NCI-H2171 treated with DMSO at 0.1 percent for 48 hours (cell line): ENCODE measurements around the gene DIP2A.

Experiments used
- DNase-seq: peaks from one replicate; lab custom pipeline; 2025; lab: John Stamatoyannopoulos, UW

Gene DIP2A

DNA sequence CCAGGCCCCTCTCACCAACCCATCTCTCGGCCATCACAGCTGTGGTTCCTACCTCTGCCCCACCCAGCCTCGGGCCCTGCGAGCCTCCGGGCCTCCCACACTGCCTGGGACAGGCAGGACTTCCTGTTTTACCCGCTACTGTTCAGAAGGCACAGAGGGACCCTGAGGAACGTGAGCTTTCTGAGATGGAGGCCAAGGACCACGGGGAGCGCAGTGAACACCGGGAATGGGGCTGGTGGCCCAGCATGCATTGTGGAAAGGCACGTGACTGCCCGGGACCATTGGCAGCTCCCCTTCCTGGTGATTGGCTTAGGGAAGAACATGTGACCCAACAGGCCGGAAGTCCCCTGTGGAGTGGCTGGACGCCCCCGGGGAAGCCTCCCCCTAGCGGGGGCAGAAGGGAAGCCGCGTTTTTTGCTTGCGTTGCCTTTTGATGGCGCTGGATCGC, 139.2 kb downstream of the DIP2A start:
- DNase-seq = no peak

DNA sequence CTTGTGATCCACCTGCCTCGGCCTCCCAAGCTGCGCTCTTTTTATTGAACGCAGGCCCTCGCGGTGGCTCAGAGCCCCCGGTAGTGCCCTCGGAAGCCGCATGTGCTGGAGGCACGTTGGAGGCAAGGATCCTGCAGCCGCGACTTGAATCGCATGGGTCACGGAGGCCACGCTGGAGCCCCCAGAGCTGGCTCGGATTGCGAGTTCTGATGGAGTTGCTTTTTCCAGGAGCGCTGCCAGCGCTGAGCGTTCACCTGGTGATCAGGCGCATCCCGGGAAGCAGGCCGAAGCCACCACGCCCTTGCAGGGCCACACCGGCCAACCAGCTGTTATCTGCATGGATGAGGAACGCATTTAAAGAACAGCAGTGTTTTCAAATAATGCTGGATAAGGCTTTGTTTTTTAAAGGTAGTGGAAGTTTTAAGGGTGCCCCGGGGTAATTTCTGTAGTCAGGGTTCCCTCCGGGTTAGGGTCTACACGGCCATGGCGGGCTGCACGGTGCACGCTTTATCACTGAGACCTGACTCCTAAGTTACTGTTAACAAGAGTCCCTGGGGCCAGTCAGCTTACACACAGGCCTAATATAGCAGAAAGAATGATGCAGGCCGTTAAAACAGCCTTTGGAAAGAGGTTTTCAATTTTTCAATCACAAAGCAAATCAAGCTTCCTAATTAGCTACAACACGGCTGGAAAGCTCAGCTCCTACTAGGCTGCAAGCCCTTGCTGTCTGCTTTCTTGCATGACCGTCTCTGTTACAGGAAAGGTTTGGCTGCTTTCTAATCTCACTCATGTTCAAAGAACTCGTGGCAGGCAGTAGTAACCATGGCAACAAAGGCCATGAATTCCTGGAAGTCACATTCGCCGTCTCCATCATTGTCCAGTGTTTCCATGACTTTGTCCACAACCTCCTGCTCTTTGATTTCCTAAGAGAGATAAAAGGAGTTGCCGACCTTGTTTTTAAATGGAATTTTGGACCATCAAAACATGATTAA, 140.2 kb downstream of the DIP2A start:
- no peak for DNase-seq

DNA sequence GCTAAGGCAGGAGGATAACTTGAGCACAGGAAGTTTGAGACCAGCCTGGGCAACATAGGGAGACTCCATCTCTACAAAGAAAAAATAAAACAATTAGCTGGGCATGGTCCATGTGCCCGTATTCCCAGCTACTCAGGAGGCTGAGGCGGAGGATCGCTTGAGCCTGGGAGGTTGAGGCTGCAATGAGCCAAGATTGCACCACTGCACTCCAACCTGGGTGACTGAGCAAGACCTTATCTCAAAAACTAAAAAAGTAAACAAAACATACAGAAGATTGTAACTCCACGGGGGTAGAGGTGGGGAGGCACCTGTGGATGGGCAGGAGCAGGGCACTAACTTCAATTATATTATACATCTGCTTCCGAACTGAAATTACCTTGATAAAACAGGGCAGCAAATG, 141.6 kb downstream of the DIP2A start:
- no peak for DNase-seq

DNA sequence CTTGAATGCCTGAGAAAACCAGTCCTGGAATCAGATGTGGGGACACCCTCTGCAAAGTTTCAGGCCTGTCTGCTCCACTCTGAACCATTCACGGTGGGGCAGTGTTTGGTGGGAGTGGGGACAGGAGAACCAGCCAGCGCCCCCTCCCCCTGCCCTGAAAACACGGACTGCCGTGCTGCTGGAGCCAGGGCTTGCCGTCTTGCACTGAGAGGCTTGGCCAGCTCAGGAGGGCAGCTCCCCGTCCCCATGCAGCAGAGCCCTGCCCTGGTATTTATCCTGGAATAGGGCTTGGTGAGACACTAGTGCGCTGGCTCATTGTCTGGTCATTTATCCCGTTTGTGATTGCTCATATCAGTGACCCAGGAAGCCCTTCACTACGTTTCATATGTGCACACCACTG, 142.3 kb downstream of the DIP2A start:
- DNase-seq = no peak

DNA sequence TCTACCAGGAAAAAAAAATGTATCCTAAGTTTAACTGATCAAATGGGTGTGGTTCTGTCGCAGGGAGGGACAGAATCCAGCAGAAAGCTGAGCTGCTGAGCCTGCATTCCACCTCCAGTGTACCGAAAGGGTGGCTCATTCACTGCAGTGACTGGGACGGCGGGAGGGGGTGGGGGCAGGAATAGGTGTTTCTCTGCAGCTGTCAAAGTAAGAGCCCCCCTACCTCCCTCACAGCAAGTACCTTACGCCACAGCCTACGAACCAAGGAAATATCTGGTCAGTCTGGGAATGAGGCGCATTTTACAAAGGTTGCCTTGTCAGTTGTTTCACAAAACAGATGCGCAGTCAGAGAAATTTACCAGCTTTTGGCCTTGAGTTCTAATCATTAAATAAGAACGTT, 144.5 kb downstream of the DIP2A start:
- no peak for DNase-seq

DNA sequence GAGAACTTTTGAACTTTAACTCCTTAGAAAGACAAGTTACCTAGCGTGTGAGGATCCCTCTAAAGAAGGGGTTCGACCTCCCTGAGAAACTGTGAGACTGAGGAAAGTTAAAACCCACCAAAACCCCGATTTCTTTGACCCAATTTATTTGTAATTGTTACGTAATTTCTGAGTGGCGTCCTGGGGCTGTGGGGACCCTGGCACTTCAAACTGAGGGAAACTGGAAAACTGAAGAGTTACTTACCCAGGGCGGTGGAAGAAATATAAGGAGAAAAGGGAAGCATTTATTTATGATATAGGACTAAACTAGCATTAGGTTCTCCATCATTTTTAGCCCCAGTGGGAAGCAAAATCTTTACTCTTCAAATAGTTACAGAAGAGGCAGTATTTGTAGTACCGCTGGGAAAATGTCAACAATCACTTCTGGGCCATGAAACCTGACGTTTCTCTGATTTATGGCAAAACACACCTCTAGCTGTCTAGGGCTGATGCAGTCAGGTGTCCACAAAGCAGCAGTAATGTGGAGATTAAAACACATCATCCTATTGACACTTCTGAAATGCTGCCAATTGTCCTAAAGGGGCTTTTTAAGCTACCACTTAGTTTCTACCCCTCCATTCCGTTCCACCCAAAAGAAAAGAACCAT, 145.8 kb downstream of the DIP2A start:
- no peak for DNase-seq

DNA sequence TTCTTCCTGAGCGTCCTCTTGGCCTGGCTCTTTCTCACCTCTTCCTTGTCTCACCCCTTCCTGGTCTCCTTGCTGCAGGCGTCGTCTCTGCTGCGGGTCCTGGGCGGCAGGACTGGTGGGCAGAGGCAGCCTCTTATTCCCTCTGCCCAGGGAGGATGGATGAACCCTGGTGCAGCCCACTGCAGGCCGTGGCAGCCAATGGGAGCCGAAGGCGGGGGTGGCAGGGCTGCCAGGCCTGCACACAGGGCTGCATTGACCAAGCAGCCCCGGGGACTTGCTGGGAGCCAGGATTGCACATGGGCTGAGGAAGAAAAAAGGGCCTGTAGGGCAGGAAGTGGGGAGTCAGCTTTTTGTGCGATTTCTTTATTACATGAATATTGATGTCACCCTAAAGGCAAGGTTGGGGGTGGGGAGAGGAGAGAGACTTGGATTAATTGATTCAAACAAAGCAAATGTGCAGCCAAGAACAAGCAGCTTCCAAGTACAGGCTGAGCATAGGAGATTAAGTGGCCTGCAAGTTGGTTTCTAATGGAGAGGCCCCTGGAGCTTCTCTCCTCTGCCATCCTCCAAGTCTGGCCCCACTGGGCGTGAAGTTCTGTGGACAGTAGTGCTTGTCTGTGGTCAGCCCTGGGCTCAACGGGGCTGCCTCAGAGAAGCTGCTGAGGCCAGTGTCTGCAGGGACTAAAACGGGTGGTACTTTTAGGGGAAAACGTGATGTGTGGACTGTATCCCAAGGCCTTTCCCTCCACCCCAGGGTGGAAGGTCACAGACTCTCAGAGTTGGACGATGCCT, 146.5 kb downstream of the DIP2A start, which contains the start of gene S100B:
S100B (minus strand) TSS at position 108 of the 792 bp plus-strand sequence. CDS start 2,667 bp downstream, outside the sequence.
- no peak for DNase-seq

DNA sequence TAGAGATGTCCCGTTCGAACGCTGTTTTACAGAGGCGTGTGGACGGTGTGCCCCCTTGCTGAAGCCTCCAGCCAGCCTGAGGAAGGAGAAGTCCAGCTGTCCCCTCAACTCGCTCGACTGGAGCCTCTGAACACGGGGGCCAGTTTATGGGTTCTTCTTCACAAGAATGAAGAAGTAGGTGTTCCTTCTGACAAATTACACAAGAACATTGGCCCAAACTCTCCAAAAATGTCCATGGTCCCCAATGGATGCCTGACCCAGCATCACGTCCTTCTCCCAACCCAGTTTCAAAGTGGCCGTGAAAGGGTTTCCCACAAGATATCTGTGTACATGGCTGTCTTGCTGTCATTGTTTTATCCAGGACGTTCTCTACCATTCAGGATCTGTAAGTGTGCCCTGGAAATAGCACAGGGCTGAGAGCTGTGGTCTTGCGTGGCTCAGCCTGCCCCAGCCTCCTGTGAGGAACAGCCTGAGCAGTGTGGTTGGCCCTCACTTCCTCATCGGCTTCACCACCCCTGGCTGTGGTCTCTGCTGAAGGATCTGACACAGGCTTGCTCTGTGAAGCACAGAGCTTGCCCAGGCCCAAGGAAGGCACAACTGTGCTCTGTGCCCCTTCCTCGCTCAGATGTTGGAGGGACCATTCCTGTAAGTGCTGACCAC, 147.2 kb downstream of the DIP2A start:
- DNase-seq = no peak

DNA sequence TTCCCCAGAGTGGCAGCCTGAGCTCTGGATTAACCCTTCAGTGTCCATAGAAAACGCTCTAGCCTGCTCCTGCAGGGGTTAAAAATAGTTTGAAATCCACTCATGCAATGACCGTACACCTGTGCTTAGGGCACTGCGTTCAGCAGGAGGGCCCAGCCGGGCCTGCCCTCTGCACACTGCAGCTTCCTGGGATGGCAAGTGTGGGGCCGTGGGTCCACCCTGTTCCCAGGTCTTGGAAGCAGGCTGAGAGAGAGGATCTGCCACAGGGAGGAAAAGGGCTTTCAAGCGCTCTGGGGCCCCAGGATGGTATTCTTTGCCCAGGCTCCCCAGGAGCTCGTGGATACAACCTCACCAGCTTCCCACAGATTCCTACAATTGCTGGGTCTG, 147.7 kb downstream of the DIP2A start:
- no peak for DNase-seq

DNA sequence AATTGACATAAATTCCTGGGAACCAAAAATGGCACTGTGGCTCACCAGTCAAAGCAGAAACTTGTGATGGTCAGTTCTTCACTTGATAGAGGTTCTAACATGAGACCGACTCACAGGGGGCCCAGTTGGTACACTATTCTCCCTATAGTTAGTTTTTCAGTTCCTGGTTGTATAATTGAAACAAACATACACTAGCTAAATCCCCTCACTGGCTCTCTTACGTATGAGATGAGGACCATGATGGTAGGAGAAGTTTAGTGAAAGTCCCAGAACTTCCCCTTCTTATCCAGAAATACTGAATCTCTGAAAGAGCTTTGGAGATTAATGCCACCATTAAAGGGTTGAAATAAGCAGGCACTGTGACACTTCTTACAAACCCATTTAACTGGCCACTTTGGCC, 148.9 kb downstream of the DIP2A start:
- DNase-seq = no peak

DNA sequence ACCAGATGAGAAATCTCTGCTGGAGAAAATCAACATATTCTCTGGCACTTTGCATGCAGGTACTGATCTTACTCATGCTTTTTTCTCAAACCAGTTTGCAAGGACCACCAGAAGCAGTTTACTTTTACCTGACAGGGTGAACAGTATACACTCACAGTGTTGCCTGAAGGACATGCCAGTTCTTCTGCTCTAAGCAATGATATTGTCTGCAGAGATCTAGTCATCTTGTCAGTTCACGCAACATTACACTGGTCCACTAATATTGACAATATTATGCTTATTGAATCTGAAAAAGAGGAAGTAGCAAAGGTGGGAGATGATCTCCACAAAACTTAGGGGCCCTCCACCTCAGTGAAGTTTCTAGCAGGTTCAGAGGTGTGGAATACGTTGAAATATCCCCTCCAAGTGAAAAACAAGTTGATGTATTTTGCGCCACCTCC, 150.0 kb downstream of the DIP2A start:
- DNase-seq = no peak

DNA sequence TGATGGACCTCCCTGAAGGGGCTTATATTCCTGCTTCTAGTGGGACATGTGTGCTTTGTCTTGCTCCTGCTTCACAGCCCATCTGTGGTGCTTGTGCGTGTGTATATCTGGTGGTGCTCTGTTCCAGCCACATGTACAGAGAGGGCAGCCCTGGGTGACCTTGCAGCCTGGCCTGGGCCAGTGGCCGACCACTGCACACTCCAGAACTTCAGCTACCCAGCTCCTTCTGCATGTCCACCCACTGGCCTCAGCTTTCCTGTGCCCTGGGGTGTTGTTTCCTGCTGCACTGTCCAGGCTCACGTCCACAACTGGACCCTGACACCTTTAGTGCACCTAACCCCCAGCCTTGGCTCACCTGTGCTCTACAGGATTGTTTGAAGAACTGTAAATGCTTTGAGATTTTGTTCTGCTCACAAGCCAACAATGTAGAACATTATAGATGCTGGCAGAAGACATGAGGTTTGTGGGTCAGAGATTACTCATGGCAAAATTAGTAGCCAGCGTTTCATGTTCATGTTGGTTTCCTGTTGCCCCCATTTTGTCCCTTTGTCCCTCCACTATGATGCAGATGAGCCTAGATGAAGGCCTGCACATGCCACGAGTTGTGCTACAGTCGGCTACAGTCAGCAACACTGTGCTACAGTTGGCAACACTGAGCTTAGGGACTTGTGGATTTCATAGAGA, 151.5 kb downstream of the DIP2A start:
- no peak for DNase-seq

DNA sequence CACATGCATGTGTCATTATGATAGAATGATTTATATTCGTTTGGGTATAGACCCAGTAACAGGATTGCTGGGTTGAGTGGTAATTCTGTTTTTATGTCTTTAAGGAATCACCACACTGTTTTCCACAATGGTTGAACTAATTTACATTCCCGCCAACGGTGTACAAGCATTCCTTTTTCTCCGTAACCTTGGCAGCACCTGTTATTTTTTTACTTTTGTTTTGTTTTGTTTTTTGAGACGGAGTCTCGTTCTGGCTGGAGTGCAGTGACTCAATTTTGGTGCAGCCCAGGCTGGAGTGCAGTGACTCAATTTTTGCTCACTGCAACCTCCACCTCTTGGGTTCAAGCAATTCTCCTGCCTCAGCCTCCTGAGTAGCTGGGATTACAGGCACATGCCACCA, 154.7 kb downstream of the DIP2A start:
- DNase-seq = no peak

DNA sequence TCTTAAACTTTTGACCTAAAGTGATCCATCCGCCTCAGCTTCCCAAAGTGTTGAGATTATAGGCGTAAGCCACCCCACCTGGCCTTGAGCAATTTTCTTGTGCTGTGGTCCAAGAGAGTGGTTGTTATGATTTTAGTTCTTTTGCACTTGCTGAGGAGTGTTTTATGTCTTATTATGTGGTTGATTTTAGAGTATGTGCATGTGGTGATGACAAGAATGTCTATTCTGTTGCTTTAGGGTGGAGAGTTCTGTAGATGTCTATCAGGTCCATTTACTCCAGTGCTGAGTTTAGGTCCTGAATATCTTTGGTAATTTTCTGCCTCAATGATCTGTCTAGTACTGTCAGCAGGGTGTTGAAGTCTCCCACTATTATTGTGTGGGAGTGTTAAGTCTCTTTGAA, 157.4 kb downstream of the DIP2A start:
- DNase-seq = no peak

DNA sequence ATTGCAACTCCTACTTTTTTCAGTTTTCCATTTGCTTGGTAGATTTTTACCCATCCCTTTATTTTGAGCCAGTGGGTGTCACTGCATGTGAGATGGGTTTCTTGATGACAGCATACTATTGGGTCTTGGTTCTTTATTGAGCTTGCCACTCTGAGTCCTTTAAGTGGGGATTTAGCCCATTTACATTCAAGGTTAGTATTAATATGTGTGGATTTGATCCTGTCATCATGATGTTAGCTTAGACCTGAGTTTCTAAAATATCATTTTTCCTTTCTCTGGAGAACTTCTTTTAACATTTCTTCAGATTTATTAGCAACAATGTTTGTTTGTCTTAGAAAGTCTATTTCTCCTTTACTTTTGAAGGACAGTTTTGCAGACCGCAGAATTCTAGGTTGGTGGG, 158.0 kb downstream of the DIP2A start:
- DNase-seq = no peak

DNA sequence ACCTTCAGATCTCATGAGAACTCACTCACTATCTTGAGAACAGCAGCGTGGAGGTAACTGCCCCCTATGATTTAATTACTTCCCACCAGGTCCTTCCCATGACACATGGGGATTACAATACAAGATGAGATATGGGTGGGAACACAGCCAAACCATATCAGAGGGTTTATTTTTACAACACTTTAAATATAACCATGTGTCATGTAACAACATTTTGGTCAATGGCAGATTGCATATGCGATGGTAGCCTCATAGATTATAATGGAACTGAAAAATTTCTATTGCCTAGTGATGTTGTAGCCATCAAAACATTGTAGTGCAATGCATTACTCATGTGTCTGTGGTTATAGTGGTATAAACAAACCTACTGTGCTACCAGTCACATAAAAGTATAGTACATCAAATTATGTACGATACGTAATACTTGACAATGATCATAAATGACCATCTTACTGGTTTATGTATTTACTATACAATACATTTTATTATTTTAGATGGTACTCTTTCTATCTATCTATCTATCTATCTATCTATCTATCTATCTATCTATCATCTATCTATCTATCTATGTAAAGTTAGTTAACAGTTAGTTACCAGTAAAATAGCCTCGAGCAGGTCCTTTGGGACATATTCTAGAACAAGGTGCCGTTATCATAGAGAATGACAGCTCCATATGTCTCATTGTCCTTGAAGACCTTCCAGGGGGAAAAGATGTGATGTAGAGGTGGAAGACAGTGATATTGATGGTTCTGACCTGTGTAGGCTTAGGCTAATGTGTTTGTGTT, 158.8 kb downstream of the DIP2A start:
- DNase-seq = no peak

DNA sequence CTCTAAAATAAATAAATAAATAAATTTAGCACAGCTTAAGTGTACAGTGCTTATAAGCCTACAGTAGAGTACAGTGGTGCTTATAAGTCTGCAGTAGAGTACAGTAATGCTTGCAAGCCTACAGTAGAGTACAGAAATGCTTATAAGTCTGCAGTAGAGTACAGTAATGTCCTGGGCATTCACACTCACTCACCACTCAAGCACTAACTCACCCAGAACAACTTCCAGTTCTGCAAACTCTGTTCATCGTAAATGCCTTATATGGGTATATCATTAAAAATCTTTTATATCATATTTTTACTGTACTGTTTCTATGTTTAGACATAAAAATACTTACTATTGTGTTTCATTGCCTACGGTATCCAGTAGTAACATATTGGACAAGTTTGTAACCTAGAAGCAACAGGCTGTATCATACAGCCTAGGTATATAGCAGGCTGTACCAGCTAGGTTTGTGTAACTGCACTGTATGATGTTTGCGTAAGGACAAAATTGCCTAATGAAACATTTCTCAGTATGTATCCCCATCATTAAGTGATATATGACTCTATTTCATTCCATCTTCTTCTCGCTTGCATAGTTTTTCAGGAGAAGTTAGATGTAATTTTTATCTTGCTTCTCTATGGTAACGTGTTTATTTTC, 160.2 kb downstream of the DIP2A start:
- DNase-seq = no peak
